Measurements from ENCODE around the gene DLGAP1.

- TF ChIP-seq CTCF (IDR thresholded peaks at IDR 0.05; ENCODE audit: poor library complexity, severe bottlenecking), result no peak
- no peak for TF ChIP-seq POLR2AphosphoS5 (IDR thresholded peaks at IDR 0.05)
- TF ChIP-seq TAF1 (IDR thresholded peaks at IDR 0.05; ENCODE audit: low read depth), result no peak
- no peak for TF ChIP-seq EZH2 (IDR thresholded peaks at IDR 0.05; ENCODE audit: borderline replicate concordance, insufficient read depth, low read length, poor library complexity, severe bottlenecking)
- no peak for TF ChIP-seq RAD21 (conservative IDR thresholded peaks at IDR 0.05)
- TF ChIP-seq EP300 (conservative IDR thresholded peaks at IDR 0.05; ENCODE audit: poor library complexity, severe bottlenecking), result no peak
- TF ChIP-seq REST (IDR thresholded peaks at IDR 0.05; ENCODE audit: borderline replicate concordance), result no peak
These were observed 988.2 kb downstream of the DLGAP1 start for GRCh38 chr18:3466872-3467271.

Data from neural cell (in vitro differentiated cells).